Pancreas (tissue), 10 donors: ENCODE results near the gene APOA1. TPM values are rescaled to one million over a fixed set of nuclear protein-coding genes. Genes with fewer than 3 reads are reported as not detected.

Source experiments
- ATAC-seq, 4 donors: fragments of 200-7000 bp; cut with Tn5 transposase; one replicate each; pipeline versions ENCODE4 v1.8.0 to v1.9.1; 2020; ENCODE audit warnings: mild to moderate bottlenecking in 4 of 4, moderate library complexity in 4 of 4
- DNase-seq, 6 donors: peaks; one replicate each; pipeline ENCODE4 v3.0.0-alpha.2; 2020
- FAIRE-seq: peaks from 2 replicates; lab custom pipeline; 2012; peaks lifted over from hg19 to GRCh38; lab: Jason Lieb, UNC
- H3K27ac ChIP-seq, 4 donors: fragments of 200-600 bp; sonication (generic); 1 replicate in 3 of 4; 2 replicates in 1 of 4; pipeline versions ENCODE4 v1.5.0 to v1.8.0; 2020
- H3K27me3 ChIP-seq, 4 donors: fragments of 200-600 bp; one replicate each; pipeline ENCODE4 v1.8.0; 2021
- H3K36me3 ChIP-seq, 3 donors: fragments of 200-600 bp; sonication (generic) in 1 of 3; one replicate each; pipeline versions ENCODE4 v1.5.0 to v1.8.0; 2020 to 2021
- H3K4me1 ChIP-seq, 3 donors: fragments of 200-600 bp; one replicate each; pipeline ENCODE4 v1.8.0; 2021
- H3K4me3 ChIP-seq, 4 donors: fragments of 200-600 bp; sonication (generic) in 2 of 4; one replicate each; pipeline versions ENCODE4 v1.5.0 to v1.8.0; 2020 to 2021
- H3K9me3 ChIP-seq, 4 donors: fragments of 200-600 bp; one replicate each; pipeline ENCODE4 v1.8.0; 2021
- CTCF ChIP-seq, 4 donors: fragments of 200-600 bp; sonication (generic) in 3 of 4; IDR thresholded peaks; one replicate each; pipeline versions ENCODE4 v1.5.0 to v1.8.0; 2021; ENCODE audit warnings: antibody characterized with exemption in 4 of 4
- WGBS, 2 donors: extraction: QIAGEN DNeasy Blood & Tissue Kit; methylation state at CpG; one replicate each; pipeline ENCODE4 v1.1.7; 2013; 5-methylcytosine and 5-hydroxymethylcytosine counted together
- intact Hi-C, 3 donors: fragments of 100-400 bp; cut with DNase I; formaldehyde crosslinking; loops; one replicate each; pipeline versions ENCODE4 v1.11.1 to v1.14.2; 2022
- polyA plus RNA-seq, 2 donors: library from polyadenylated mRNA; stranded (reverse); fragments of 200-250 nt; gene quantifications; one replicate each; pipeline ENCODE4 v1.2.3, GENCODE V29; 2013
- total RNA-seq, 6 donors: library from RNA; stranded (reverse); fragmentation: NEBNext Ultra II Directional in 4 of 6; extraction: Animal tissue kit (Norgen Biotek cat#: 25700) in 4 of 6; gene quantifications; one replicate each; pipeline versions ENCODE4 v1.2.1 to v1.2.4, GENCODE V29; 2021 to 2023
- donor health status: healthy with polysubstance abuse.
- donor health status: DM: no; HTN: no; CAD: no; lungs with moderate emphysema.
- donor health status: DM: no; HTN: no; CAD: no.
- donor health status: control.
- donor health status: control.
- donor health status: Bipolar disorder and iron deficiency.
- donor health status: DM: yes; HTN: yes; CAD: no.
- donor health status: DM: no; HTN: no; CAD: no.
- donor health status: DM: no; HTN: no; CAD: no.
- donor health status: DM: yes; HTN: yes; CAD: no.

Gene APOA1
- total and polyA plus RNA-seq, 8 donors, result 0.16 to 5.2 (median 1.0) TPM; not detected in 3

- Histone ChIP-seq H3K36me3 (no peaks in the 10 kb centered on the region), H3K4me3 (no peak overlapping the region), H3K27me3 (no peaks in the 10 kb centered on the region), H3K9me3 (no peaks in the 10 kb centered on the region), H3K4me1 (peaks cover 6 to 8% (median 6%) of the 10 kb centered on the region in 3 donors), H3K27ac (no peak overlapping the region)
- intact Hi-C loops, result no loop called here
- no peak for TF ChIP-seq CTCF (IDR thresholded peaks at IDR 0.05)
- DNase-seq (no peak), ATAC-seq (no peak), FAIRE-seq (no peak)
- 92 to 97% methylated on average over 2 of the region's 2 CpGs for WGBS, 2 donors
Observed at GRCh38 chr11:116800610-116801009, 36.8 kb downstream of the APOA1 start.

- H3K4me1 ChIP-seq, result peaks cover 6 to 8% (median 6%) of the 10 kb centered on the region in 3 donors
- TF ChIP-seq CTCF (IDR thresholded peaks at IDR 0.05), result no peak
- no peak overlapping the region for H3K27ac ChIP-seq
- H3K4me3 ChIP-seq, result no peak overlapping the region
- H3K27me3 ChIP-seq, result no peaks in the 10 kb centered on the region
- intact Hi-C loops, result loop anchor here in 1 of 3 donors (10.0 kb wide), 1 partner anchor 306 kb away; no protein-coding TSS in a partner anchor
- DNase-seq (no peak), FAIRE-seq (no peak), ATAC-seq (no peak)
- WGBS, 2 donors, result 89% methylated on average over 5 of the region's 5 CpGs
- H3K36me3 ChIP-seq, result no peaks in the 10 kb centered on the region
- no peaks in the 10 kb centered on the region for H3K9me3 ChIP-seq
Observed at GRCh38 chr11:116798368-116798767, 39.1 kb downstream of the APOA1 start.

DNA sequence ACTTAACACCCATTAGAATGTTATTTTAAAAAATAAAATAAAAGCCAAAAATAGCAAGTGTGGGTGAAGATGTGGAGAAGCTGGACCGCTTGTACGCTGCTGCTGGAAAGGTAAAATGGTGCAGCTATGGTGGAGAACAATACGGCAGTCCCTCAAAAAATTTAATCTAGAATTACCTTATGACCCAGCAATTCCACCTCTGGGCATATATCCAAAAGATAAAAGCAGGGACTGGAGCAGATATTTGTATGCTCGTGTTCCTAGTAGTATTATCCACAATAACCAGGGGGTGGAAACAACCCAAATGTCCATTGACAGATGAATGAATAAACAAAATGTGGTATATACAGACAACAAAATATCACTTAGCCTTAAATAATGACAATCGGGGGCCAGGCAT lies 39.6 kb downstream of the APOA1 start:
- H3K4me3 ChIP-seq, result no peak overlapping the region
- no peak for TF ChIP-seq CTCF (IDR thresholded peaks at IDR 0.05)
- ATAC-seq (peak; percentile 44 to 90 (median 70)), DNase-seq (no peak), FAIRE-seq (no peak)
- H3K27me3 ChIP-seq, result no peaks in the 10 kb centered on the region
- peaks cover 6 to 8% (median 6%) of the 10 kb centered on the region in 3 donors for H3K4me1 ChIP-seq
- no peaks in the 10 kb centered on the region for H3K36me3 ChIP-seq
- 33 to 37% methylated on average over 5 of the region's 5 CpGs for WGBS, 2 donors
- intact Hi-C loops, result loop anchor here in 1 of 3 donors (10.0 kb wide), 1 partner anchor 307 kb away; no protein-coding TSS in a partner anchor
- H3K9me3 ChIP-seq, result no peaks in the 10 kb centered on the region
- no peak overlapping the region for H3K27ac ChIP-seq

- 73 to 75% methylated on average over 1 of the region's 1 CpG for WGBS, 2 donors
- intact Hi-C loops, result loop anchor here in 1 of 3 donors (10.0 kb wide), 1 partner anchor 308 kb away; no protein-coding TSS in a partner anchor
- H3K9me3 ChIP-seq, result no peaks in the 10 kb centered on the region
- peaks cover 15 to 16% (median 15%) of the 10 kb centered on the region in 3 donors for H3K4me1 ChIP-seq
- no peaks in the 10 kb centered on the region for H3K36me3 ChIP-seq
- no peak for DNase-seq
- no peak overlapping the region for H3K4me3 ChIP-seq
- ATAC-seq, result no peak
- TF ChIP-seq CTCF (IDR thresholded peaks at IDR 0.05), result no peak
- FAIRE-seq, result no peak
- no peak overlapping the region for H3K27ac ChIP-seq
- no peaks in the 10 kb centered on the region for H3K27me3 ChIP-seq
Observed at GRCh38 chr11:116796548-116796947, 40.9 kb downstream of the APOA1 start.

- WGBS, 2 donors, result 79 to 82% methylated on average over 2 of the region's 2 CpGs
- H3K4me3 ChIP-seq, result no peak overlapping the region
- H3K36me3 ChIP-seq, result no peaks in the 10 kb centered on the region
- no peaks in the 10 kb centered on the region for H3K9me3 ChIP-seq
- FAIRE-seq (no peak), DNase-seq (no peak), ATAC-seq (no peak)
- peaks cover 19 to 20% (median 19%) of the 10 kb centered on the region in 3 donors for H3K4me1 ChIP-seq
- TF ChIP-seq CTCF (IDR thresholded peaks at IDR 0.05), result no peak
- intact Hi-C loops, result loop anchor here in 1 of 3 donors (5.0 to 10.0 kb wide), 2 partner anchors 37 to 310 kb away; no protein-coding TSS in a partner anchor
- H3K27me3 ChIP-seq, result no peaks in the 10 kb centered on the region
- no peak overlapping the region for H3K27ac ChIP-seq
Observed at GRCh38 chr11:116794851-116795250, 42.6 kb downstream of the APOA1 start.
